ENCODE data around the gene ARID1B.

ARID1B gene

GRCh38 chr6:156863504-156863903, 86.3 kb downstream of the ARID1B start:
- Histone ChIP-seq H3K9me3 (ENCODE audit: control insufficient read depth, low read length) (no peaks in the 10 kb centered on the region), H3K4me3 (ENCODE audit: low read depth, low read length) (no peak overlapping the region), H3K9ac (no peak overlapping the region), H3K4me1 (peaks cover 3% of the 10 kb centered on the region), H3K36me3 (ENCODE audit: control insufficient read depth, insufficient read depth, low read length) (no peaks in the 10 kb centered on the region), H3K27me3 (ENCODE audit: control insufficient read depth, insufficient read depth, low read length) (no peaks in the 10 kb centered on the region), H3K79me2 (peaks cover 45% of the 10 kb centered on the region), H3K4me2 (ENCODE audit: low read length) (no peak overlapping the region), H3K27ac (no peak overlapping the region), H2AFZ (no peak overlapping the region)
- no peak for TF ChIP-seq CTCF (IDR thresholded peaks at IDR 0.05)

GRCh38 chr6:156864557-156864956, 87.4 kb downstream of the ARID1B start:
- no peak for TF ChIP-seq CTCF (IDR thresholded peaks at IDR 0.05)
- no peaks in the 10 kb centered on the region for H3K27me3 ChIP-seq (ENCODE audit: control insufficient read depth, insufficient read depth, low read length)
- H3K4me3 ChIP-seq (ENCODE audit: low read depth, low read length) = no peak overlapping the region
- H3K79me2 ChIP-seq = peaks cover 35% of the 10 kb centered on the region
- peaks cover 3% of the 10 kb centered on the region for H3K4me1 ChIP-seq
- H2AFZ ChIP-seq = no peak overlapping the region
- H3K36me3 ChIP-seq (ENCODE audit: control insufficient read depth, insufficient read depth, low read length) = no peaks in the 10 kb centered on the region
- no peak overlapping the region for H3K27ac ChIP-seq
- H3K9me3 ChIP-seq (ENCODE audit: control insufficient read depth, low read length) = no peaks in the 10 kb centered on the region
- no peak overlapping the region for H3K4me2 ChIP-seq (ENCODE audit: low read length)
- no peak overlapping the region for H3K9ac ChIP-seq

- no peaks in the 10 kb centered on the region for H3K27me3 ChIP-seq (ENCODE audit: control insufficient read depth, insufficient read depth, low read length)
- no peak overlapping the region for H3K4me2 ChIP-seq (ENCODE audit: low read length)
- no peaks in the 10 kb centered on the region for H3K36me3 ChIP-seq (ENCODE audit: control insufficient read depth, insufficient read depth, low read length)
- H3K79me2 ChIP-seq = peaks cover 33% of the 10 kb centered on the region
- H2AFZ ChIP-seq = no peak overlapping the region
- no peak overlapping the region for H3K27ac ChIP-seq
- H3K9ac ChIP-seq = no peak overlapping the region
- TF ChIP-seq CTCF (IDR thresholded peaks at IDR 0.05) = no peak
- no peaks in the 10 kb centered on the region for H3K9me3 ChIP-seq (ENCODE audit: control insufficient read depth, low read length)
- H3K4me1 ChIP-seq = peaks cover 3% of the 10 kb centered on the region
- no peak overlapping the region for H3K4me3 ChIP-seq (ENCODE audit: low read depth, low read length)
Observed at GRCh38 chr6:156865019-156865629, 87.9 kb downstream of the ARID1B start.

GRCh38 chr6:156866220-156867015, 89.2 kb downstream of the ARID1B start:
- H3K4me2 ChIP-seq (ENCODE audit: low read length) = no peak overlapping the region
- peaks cover 8% of the 10 kb centered on the region for H3K4me1 ChIP-seq
- H3K36me3 ChIP-seq (ENCODE audit: control insufficient read depth, insufficient read depth, low read length) = no peaks in the 10 kb centered on the region
- no peak overlapping the region for H2AFZ ChIP-seq
- H3K27me3 ChIP-seq (ENCODE audit: control insufficient read depth, insufficient read depth, low read length) = no peaks in the 10 kb centered on the region
- H3K4me3 ChIP-seq (ENCODE audit: low read depth, low read length) = no peak overlapping the region
- peaks cover 35% of the 10 kb centered on the region for H3K79me2 ChIP-seq
- H3K27ac ChIP-seq = no peak overlapping the region
- H3K9me3 ChIP-seq (ENCODE audit: control insufficient read depth, low read length) = no peaks in the 10 kb centered on the region
- H3K9ac ChIP-seq = no peak overlapping the region
- peak; percentile 26 for TF ChIP-seq CTCF (IDR thresholded peaks at IDR 0.05)
